Prostate gland (tissue), 2 donors: Measurements from ENCODE around the gene DSCAM.

Experiments
- CTCF ChIP-seq, 4 experiments: fragments of 200-600 bp in 2 of 4; fragments of 450-650 bp in 2 of 4; sonication (generic) in 2 of 4; IDR thresholded peaks; 1 replicate in 3 of 4; 2 replicates in 1 of 4; pipeline ENCODE4 v1.5.1; 2016 to 2019; ENCODE audit warnings: antibody characterized with exemption in 4 of 4, mild to moderate bottlenecking in 2 of 4, moderate library complexity in 2 of 4
- POLR2A ChIP-seq: fragments of 450-650 bp; IDR thresholded peaks from one replicate; pipeline ENCODE4 v1.6.1; 2016; ENCODE audit warnings: antibody characterized with exemption, mild to moderate bottlenecking

DNA sequence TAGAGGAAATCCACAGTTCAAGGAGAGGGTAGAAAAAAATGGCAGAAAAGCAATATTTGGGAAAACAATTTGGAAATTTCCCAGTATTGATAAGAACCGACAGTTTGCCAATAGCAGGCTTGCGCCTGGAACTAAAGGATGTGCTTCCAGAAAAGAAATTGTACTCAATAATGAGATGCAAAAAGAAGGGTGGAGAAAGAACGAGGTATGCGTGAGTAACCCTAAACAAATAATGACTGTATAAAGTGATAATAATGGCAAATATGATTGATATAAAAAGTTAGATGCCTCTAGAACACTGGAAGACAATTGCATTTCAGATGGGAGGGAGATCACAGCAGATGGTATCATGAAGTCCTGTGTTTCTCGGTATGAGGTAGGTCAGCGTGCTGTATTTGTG lies 458.9 kb downstream of the DSCAM start:
- TF ChIP-seq CTCF (IDR thresholded peaks at IDR 0.05) (no peak), POLR2A (no peak)
